Parathyroid adenoma (tissue), 2 donors: ENCODE results near the gene ASB13.

Source experiments
- H2AFZ ChIP-seq: fragments of 300-600 bp; sonication (generic); one replicate; pipeline ENCODE4 v1.7.0; 2017; ENCODE audit warnings: antibody characterized with exemption, mild to moderate bottlenecking
- H3K27ac ChIP-seq: fragments of 300-600 bp; sonication (generic); one replicate; pipeline ENCODE4 v1.7.0; 2017
- H3K27me3 ChIP-seq: fragments of 300-600 bp; sonication (generic); one replicate; pipeline ENCODE4 v1.7.0; 2017; ENCODE audit warnings: low read length; ENCODE audit not compliant: control insufficient read depth, insufficient read depth
- H3K36me3 ChIP-seq: fragments of 300-600 bp; sonication (generic); one replicate; pipeline ENCODE4 v1.7.0; 2017; ENCODE audit warnings: low read length; ENCODE audit not compliant: control insufficient read depth, insufficient read depth
- H3K4me1 ChIP-seq: fragments of 300-600 bp; sonication (generic); one replicate; pipeline ENCODE4 v1.7.0; 2017; ENCODE audit warnings: control low read depth
- H3K4me2 ChIP-seq: fragments of 300-600 bp; sonication (generic); one replicate; pipeline ENCODE4 v1.7.0; 2017; ENCODE audit warnings: low read length
- H3K4me3 ChIP-seq: fragments of 300-600 bp; sonication (generic); one replicate; pipeline ENCODE4 v1.7.0; 2017; ENCODE audit warnings: low read depth, low read length
- H3K79me2 ChIP-seq: fragments of 300-600 bp; sonication (generic); one replicate; pipeline ENCODE4 v1.7.0; 2017; ENCODE audit warnings: control low read depth
- H3K9ac ChIP-seq: fragments of 300-600 bp; sonication (generic); one replicate; pipeline ENCODE4 v1.7.0; 2017; ENCODE audit warnings: mild to moderate bottlenecking
- H3K9me3 ChIP-seq: fragments of 300-600 bp; sonication (generic); one replicate; pipeline ENCODE4 v1.7.0; 2017; ENCODE audit warnings: low read length; ENCODE audit not compliant: control insufficient read depth
- TF ChIP-seq, protein P1 (sequence below): fragments of 300-600 bp; sonication (generic); IDR thresholded peaks from one replicate; pipeline ENCODE4 v1.7.0; 2017; ENCODE audit warnings: antibody characterized with exemption, mild to moderate bottlenecking
- donor health status: primary hyperparathyroidism.

Gene ASB13

DNA sequence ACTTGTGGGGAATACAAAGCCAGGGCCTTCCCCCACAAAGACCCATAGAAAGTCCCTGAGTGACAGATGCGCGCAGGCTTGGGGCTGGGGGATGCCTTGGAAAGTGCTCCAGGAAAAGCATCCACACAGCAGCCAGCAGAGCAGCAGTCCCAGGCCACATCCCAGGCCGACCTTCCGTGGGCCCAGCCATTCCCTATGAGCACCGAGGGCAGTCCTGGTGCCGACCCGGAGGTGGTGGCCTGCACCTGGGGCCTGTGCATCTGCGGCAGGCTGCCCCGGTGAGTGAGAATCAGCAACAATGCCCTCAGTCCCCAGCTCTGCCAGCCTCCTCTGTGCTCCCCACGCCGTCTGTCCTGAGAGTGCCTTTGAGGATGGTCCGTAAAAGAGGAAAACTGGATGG lies 26.4 kb downstream of the ASB13 start:
- no peak overlapping the region for H3K9ac ChIP-seq
- no peaks in the 10 kb centered on the region for H3K9me3 ChIP-seq
- no peaks in the 10 kb centered on the region for H3K36me3 ChIP-seq
- no peaks in the 10 kb centered on the region for H3K27me3 ChIP-seq
- H3K27ac ChIP-seq, result no peak overlapping the region
- H3K4me1 ChIP-seq, result no peaks in the 10 kb centered on the region
- H3K79me2 ChIP-seq, result no peaks in the 10 kb centered on the region
- H3K4me2 ChIP-seq, result no peak overlapping the region
- TF ChIP-seq, protein P1, sequence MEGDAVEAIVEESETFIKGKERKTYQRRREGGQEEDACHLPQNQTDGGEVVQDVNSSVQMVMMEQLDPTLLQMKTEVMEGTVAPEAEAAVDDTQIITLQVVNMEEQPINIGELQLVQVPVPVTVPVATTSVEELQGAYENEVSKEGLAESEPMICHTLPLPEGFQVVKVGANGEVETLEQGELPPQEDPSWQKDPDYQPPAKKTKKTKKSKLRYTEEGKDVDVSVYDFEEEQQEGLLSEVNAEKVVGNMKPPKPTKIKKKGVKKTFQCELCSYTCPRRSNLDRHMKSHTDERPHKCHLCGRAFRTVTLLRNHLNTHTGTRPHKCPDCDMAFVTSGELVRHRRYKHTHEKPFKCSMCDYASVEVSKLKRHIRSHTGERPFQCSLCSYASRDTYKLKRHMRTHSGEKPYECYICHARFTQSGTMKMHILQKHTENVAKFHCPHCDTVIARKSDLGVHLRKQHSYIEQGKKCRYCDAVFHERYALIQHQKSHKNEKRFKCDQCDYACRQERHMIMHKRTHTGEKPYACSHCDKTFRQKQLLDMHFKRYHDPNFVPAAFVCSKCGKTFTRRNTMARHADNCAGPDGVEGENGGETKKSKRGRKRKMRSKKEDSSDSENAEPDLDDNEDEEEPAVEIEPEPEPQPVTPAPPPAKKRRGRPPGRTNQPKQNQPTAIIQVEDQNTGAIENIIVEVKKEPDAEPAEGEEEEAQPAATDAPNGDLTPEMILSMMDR, result no peak
- H3K4me3 ChIP-seq, result no peak overlapping the region
- H2AFZ ChIP-seq, result no peak overlapping the region

GRCh38 chr10:5639066-5639465 lies 27.3 kb downstream of the ASB13 start:
- Histone ChIP-seq H3K27ac (no peak overlapping the region), H2AFZ (no peak overlapping the region), H3K9me3 (no peaks in the 10 kb centered on the region), H3K4me1 (no peaks in the 10 kb centered on the region), H3K79me2 (no peaks in the 10 kb centered on the region), H3K9ac (no peak overlapping the region), H3K4me2 (no peak overlapping the region), H3K36me3 (no peaks in the 10 kb centered on the region), H3K4me3 (no peak overlapping the region), H3K27me3 (no peaks in the 10 kb centered on the region)
- TF ChIP-seq, protein P1, result no peak

DNA sequence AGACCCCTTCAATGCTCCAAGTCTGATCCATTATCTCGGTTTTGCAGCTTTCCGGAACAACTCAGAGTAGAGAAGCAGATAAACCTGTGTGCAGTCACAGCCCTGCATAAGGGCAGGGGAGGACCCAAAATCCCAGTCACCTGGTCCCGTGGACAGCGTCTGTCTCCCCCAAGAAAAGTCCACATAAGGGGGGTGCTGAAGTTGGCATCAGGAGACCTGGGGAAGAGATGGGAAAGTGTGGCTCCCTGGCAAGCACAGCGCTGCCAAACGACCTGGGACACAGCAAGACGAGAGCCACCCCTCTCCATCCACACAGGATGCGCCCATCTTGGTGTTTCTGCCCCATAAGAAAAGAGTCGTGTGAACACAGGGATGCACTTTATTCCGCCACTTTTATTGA lies 27.9 kb downstream of the ASB13 start:
- H3K4me2 ChIP-seq, result no peak overlapping the region
- H3K27me3 ChIP-seq, result no peaks in the 10 kb centered on the region
- H2AFZ ChIP-seq, result no peak overlapping the region
- H3K4me1 ChIP-seq, result no peaks in the 10 kb centered on the region
- no peak overlapping the region for H3K27ac ChIP-seq
- no peaks in the 10 kb centered on the region for H3K79me2 ChIP-seq
- H3K36me3 ChIP-seq, result no peaks in the 10 kb centered on the region
- H3K9me3 ChIP-seq, result no peaks in the 10 kb centered on the region
- no peak overlapping the region for H3K9ac ChIP-seq
- no peak overlapping the region for H3K4me3 ChIP-seq
- TF ChIP-seq, protein P1, result no peak

GRCh38 chr10:5634918-5635317 lies 31.5 kb downstream of the ASB13 start:
- Histone ChIP-seq H3K4me3 (no peak overlapping the region), H3K4me1 (no peaks in the 10 kb centered on the region), H2AFZ (no peak overlapping the region), H3K4me2 (no peak overlapping the region), H3K27me3 (no peaks in the 10 kb centered on the region), H3K9me3 (no peaks in the 10 kb centered on the region), H3K27ac (no peak overlapping the region), H3K79me2 (no peaks in the 10 kb centered on the region), H3K36me3 (no peaks in the 10 kb centered on the region), H3K9ac (no peak overlapping the region)
- TF ChIP-seq, protein P1, result no peak

DNA sequence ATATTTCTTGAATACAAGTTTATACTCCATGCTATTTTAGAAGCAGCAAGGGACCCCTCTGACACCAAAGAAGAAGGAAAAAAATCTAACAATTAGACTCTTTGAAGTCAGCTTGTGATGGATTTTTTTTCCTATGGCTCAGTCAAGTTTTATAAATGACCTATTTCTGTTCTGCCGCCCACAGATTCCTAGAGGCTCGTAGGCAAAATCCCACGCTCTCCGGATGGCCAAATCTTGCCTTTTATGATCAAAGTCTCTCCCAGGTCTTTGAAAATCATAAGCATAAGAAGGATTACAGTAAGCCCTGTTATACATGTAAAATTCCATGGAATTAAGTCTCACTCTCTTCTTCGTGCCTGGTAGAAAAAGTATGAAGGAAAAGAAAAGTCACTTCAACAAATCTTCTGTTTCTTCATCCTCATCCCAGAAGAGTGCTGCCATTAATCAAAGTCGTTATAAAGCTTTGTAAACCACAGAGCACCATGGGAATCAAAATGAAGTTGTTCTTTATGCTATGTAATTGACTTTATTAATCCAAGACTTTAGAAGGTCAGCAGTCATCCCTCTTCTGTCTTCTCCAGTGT lies 33.1 kb downstream of the ASB13 start:
- Histone ChIP-seq H3K4me3 (no peak overlapping the region), H3K4me1 (no peaks in the 10 kb centered on the region), H3K27ac (no peak overlapping the region), H3K79me2 (no peaks in the 10 kb centered on the region), H3K9ac (no peak overlapping the region), H3K9me3 (no peaks in the 10 kb centered on the region), H2AFZ (no peak overlapping the region), H3K4me2 (no peak overlapping the region), H3K27me3 (no peaks in the 10 kb centered on the region), H3K36me3 (no peaks in the 10 kb centered on the region)
- TF ChIP-seq, protein P1, result no peak
